Measurements from ENCODE around the gene IFITM10.

Gene IFITM10

DNA sequence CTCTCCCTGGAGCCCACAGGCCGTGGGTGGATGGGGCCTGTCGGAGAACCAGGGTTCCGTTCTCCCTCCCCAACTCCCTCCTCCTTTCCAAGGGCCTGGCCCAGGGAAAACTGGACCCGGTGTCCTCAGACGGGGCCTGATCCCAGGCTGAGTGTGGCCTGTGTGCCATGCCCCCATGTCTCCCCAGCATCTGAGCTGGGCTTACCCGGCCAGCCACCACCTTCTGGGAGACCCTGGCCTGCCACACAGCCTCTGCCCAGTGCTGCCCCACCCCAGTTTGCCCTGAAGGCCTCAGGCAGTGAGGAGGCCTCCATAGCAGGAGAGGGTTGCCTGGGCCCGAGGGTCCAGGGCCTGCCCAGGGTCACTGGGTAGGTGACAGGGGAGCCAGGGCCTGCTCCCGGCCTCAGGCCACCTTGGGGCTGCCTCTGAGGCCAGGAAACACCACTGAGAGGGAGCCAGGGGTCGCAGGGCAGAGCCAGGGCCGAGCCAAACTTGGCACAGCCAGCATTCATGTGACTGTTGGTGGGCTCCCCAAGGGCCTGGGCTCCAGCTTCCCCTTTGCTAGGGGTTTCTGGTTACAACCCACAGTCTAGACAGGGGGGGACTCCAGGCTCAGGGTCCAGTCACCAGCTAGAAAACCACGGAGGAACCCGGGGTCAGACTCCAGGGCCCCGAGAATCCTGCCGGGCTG lies 590 bp upstream of the IFITM10 start:
- no peak for DNase-seq

DNA sequence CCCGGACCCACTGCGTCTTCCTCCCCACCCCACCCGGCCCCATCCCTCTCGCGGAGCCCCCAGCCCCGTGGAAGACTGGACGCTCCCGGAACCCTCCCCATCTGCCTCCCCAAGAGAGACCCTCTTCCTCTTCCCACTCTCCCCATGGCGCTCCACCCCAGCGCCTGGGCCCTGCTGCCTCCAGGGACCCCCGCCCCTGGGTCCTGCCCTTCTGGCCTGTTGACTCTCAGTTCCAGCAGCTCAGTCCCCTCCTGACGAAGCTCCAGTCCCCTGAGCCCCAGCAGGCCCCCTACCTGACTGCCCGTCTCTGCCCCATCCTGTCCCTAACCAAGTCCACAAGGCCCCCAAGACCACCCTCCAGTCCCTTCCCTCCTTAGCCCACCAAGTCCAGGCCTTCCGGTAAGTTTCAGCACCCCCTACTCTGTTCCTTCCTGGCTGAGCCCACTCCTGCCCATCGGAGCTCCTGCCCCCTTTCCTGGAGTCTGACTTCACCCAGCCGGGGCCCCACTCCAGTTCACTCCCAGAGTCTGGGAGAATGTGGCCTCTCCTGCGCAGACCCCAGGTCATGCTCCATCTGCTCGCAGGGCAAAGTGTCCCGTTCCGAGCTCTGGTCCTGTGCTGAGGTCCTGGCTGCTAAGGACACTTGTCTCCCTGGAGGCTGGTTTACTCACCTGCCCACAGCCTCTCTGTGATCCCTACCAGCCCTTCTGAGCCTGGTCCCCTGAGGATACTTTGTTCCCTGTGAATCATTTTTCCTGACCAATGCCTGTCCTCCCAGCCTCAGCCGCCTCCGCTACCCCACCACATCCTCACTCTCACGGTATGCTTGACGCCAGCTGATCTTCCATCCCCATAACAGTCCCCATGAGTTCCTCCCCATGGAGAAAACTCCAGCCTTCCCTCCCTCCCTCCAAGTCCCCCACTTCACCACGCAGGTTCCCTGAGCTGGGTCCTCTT lies 722 bp downstream of the IFITM10 start:
- no peak for DNase-seq

DNA sequence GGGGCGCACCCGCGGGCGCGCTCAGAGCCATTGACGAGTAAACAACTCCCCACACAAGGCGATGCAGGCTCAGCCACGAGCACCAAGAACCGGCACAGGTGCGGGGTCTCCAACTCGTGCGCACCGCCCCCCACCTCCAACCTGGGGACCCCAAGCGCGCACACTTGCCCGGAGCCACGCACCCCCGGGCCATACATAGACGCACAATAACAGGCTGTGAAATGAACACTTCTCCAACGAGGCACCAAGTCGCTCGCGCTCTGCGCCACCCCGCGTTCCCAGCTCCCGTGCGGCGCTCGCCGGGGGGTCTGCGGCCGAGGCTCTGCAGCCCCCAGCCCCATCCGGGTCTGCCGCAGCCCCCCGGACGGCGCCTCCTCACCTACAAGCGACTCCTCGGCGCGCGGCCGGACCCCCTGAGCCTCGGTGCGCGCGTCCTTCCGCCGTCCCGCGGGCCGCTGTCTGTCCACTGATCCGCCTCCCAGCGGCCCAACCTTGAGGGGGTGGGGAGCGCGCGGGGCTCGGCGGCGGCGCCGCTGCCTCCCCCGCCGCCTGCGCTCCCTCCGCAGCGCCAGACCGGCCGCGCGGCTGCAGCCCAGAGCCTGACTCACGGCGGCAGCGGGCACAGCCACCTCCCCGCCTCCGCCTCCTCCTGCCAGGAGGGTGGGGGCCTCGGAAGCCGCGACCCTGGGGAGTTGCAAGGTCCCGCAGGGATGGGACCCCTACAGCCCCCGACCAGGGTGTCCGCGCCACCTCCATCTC lies 1.6 kb downstream of the IFITM10 start:
- DNase-seq = no peak

DNA sequence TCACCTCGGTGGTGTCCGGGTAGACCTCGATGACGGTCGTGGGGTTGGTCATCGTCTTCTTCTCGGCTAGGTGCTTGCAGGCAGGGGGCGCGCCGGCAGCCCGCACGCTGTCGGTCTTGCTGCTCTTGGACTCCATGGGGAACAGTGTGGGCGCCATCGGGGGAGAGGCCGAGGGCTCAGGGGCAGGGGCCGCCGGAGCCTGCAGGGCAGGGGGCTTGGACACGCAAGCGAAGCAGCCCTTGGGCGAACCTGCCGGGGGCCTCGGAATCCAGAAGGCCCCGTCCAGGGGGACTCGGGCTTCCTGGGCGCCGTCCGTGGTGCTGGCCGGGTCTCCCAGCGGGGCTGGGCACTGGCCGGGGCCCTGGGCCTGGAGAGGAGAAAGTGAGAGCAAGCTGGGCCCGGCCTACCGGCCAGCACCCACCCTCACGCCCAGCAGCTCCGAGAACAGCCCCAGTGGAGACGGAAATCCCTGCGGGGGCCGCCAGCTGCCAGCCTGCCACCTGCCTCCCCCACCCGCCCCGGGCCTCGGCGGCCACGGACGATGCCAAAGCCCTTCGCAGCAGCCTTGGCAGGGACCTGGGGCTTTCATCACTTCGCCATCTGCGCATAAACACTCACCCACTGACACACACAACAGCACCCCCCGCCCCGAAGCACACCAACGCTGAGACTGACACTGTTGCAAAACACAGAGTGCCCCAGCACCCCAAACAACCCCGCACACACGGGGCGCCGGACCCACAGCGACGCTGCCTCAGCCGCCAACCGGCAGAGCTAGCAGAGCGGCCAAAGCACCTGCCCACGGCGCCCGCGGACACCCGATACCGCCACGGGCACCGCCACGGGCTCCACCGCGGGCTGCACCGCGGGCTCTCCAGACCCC lies 2.4 kb downstream of the IFITM10 start:
- no peak for DNase-seq

DNA sequence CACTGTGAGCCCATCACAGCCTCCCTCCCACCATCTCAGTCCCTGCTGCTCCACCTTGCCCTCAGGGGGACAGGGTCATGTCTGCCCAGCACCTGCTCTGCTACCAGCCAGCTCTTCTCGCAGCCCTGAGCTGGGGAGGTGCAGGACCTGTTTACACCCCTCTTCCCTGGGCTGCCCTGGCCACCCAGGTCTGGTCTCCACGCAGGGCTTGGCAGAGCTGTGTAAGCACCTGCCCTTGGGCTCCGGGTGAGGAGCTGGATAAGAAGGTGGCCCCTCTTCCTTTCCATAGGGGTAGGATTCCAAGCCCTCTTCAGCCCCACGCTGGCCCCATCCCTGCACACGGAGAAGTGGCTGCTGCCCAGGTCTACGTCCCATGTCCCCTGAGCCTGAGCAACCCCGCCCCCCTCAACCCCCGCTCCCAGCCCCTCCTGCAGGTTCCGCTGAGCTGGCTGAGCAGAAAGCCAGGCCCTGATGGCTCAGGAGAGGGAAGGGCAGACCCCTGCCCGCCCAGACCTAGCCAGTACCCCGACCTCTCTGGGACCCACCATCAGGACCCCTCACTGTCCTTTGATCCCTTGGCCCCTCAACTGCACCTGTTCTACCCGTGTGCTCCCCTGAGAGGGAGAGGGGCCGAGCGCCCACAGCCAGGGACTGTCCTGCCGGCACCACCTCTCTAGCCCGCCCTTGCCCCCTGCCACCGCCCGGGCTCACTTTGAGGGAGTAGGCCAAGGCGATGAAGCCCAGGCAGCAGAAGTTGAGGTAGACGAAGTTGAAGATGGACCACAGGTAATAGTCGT lies 3.2 kb downstream of the IFITM10 start:
- DNase-seq = no peak

DNA sequence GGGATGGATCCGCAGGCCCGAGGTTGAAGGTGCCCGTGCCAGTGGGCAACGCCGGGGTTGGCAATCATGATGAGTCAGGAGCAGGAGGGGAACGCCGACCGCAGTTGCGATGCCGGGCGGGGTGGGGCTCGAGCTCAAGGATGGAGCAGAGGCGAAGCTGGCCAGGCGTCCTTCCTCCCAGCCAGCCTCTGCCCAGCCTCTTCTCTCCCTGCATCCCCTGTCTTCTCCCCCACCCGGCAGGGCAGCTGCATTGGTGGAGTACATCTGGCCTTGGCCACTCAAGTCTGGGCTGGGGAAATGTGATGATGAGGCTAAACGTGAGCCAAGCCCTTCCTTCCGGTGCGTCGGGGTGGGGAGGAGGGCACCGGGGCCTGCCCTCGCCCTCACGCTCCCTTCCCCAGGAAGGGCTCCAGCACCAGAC lies 3.9 kb downstream of the IFITM10 start:
- DNase-seq = no peak

DNA sequence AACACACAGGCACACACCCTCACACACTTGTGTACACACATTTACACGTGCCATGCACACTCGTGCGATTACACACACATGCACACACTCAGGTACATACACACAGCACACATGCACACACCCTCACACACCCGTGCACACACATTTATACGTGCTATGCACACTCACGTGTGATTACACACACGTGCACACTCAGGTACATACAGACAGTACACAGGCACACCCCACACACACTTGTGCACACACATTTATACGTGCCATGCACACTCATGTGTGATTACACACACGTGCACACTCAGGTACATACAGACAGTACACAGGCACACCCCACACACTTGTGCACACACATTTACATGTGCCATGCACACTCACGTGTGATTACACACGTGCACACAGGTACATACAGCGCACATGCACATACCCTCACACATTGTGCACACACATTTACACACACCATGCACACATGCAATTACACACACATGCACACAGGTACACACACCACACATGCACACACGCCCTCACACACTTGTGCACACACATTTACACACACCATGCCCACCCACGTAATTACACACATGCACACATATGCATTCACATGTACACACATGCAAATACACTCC lies 4.6 kb downstream of the IFITM10 start:
- DNase-seq = no peak

DNA sequence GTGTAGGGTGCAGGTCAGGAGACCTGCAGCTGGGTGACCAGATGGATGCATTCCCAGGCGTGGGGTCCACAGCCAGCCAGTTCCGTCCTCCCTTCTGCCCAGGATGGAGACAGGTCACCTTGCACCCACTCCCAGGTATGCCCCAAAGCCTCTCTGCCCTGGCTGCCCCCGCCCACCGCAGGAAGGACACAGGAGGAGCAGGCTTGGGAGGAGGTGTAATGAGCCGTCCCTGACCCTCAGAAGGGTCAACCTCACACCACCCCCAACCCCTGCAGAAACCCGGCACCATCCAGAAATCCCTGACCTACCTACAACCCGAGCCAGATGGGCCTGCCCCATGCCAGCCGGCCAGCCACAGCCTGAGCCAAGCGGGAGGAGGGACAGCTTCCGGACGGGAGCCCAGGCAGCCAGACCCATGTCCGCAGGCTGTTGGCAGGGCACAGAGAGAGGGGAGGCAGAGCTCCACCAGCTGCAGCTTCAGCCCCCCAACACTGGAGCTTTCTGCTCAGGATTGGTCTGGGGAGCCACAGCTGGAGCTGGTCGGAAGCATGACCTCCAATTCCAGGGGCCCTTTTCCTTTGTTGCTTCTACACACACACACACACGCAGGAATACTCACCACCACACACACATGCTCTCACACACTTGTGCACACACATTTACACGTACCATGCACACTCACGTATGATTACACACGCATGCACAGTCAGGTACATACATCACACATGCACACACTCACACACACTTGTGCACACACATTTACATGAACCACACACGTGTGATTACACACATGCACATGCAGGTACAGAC lies 5.3 kb downstream of the IFITM10 start:
- no peak for DNase-seq

DNA sequence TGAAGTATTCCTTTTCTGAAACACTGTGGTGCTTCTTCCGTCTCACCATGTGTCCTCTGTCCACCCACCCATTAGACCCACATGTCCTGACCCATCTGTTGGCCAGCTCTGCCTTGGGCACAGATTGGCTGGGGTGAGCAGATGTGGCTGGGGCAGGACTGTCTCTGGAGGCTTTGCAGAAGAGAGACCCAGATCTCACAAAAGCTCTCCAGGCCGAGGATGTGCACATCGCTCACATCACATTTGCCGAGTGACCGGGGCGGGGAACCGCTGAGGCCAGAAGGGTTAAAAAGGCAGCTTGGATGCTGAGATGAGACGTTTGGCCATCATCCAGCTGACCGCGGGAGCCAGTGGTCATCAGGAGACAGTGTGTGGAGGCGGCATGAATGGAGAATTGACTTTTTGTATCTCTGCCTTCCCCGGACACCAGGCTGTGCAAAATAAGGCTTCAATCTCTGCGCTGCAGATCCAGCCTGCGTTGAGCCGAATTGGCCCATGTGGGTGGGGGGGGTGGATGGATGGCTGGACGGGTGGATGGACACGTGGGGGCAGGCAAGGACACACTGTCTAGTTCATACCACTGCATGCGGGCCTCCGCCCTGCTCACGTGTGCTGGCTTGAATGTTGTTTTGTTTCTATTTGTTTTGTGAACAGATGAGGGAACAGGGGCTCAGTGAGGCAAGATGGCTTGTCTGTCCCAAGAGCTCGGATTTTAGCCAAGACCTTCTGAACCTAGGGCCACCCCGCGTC lies 6.1 kb downstream of the IFITM10 start:
- no peak for DNase-seq

DNA sequence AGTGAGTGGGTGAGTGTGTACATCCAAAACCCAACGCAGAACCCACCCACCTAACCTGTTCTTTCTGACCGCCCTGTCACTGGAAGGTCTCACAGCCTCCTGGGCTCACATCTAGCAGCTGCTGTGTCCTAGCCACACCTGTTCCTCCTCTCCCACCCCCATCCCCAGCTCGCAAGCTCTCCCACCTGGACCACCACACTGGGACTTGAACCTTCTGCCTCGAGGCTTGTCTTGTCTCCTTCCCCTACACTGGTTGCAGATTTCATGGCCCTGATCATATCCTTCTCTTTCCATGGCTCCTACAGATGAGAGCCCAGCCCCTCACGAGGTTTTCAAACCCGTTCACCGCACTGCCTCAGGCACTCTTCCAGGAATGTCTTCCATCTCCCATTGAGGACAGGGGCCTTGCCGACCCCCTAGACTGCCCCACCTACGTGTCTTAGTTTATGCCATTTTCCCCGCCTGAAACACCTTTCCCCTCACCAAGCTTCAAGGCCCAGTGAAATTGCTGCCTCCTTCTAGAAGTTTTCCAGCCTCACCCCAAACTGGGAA lies 6.7 kb downstream of the IFITM10 start:
- DNase-seq = no peak

DNA sequence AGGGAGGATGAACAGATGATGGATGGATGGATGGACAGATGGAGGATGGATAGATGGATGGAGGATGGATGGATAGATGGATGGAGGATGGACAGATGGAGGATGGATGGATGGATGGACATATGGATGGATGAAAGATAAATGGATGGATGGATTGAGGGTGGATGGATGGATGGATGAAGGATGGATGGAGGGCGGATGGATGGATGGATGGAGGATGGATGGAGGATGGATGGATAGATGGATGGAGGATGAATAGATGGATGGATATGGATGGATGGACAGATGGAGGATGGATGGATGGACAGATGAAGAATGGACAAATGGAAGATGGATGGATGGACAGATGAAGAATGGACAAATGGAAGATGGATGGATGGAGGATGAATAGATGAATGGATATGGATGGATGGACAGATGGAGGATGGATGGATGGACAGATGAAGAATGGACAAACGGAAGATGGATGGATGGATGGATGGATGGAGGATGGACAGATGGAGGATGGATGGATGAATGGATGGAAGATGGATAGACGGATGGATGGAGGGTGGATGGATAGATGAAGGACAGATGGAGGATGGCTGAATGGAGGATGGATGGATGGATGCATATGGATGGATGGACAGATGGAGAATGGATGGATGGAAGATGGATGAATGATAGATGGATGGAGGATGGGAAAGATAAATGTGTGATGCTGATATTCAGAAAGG lies 7.4 kb downstream of the IFITM10 start:
- no peak for DNase-seq

DNA sequence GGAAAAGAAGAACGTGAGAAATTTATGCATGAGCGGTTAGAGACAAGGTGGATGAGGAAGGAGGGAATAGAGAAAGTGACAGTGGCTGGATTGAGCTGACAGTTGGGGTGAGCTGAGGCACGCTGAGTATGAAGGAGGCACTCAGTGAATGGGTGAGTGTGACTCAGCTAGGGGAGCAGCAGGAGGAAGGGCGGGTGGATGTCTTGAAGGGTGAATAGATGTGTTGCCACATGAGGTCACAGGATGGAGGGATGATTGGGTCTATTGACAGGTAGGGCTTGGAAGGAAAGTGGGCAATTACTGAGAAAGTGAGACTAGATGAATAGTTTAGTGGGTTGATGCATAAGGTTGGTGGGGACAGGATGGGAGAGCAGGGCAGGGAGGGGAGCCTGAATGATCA lies 8.0 kb downstream of the IFITM10 start:
- no peak for DNase-seq

DNA sequence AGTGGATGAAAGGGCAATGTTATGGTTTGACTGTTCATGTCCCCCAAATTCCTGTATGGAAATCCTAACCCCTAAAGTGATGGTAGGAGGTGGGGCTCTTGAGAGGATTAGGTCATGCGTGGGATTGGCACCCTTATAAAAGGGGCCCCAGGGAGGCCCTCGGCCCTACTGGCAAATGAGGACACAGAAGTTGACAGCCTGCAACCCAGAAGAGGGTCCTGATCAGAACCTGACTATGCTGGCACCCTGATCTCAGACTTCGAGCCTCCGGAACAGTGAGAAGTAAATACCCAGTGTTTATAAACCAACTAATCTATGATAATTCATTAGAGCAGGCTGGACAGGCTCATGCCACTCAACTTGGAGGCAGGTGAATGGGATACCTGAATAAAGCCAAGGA lies 8.7 kb downstream of the IFITM10 start:
- no peak for DNase-seq

DNA sequence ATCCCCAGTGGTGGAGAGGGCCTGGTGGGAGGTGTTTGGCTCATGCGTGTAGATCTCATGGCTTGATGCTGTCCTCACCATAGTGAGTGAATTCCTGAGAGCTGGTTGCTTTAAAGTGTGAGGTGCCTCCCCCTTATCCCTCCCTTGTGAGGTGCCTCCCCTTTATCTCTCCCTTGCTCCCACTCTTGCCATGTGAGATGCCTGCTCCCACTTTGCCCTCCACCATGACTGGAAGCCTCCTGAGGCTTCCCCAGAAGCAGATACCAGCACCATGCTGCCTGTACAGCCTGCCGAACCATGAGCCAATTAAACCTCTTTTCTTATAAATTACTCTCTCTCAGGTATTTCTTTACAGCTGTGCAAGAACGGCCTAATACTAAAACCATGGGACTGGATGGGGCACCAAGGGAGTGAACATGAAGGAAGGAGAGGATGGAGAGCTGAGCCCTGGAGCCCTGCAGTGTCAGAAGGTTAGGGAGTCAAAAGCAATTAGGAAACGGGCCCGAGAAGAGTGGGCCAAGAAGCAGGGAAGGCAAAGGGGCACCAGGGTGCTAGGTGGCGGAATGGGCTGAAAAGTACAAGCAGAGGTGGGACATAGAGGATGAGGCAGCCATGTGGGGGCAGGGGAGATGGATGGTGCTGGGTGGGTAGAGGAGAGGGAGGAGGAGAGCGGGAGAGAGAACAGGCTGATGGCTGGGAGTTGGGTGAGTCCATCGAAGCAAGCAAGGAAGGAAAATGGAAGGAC lies 9.4 kb downstream of the IFITM10 start:
- DNase-seq = no peak

DNA sequence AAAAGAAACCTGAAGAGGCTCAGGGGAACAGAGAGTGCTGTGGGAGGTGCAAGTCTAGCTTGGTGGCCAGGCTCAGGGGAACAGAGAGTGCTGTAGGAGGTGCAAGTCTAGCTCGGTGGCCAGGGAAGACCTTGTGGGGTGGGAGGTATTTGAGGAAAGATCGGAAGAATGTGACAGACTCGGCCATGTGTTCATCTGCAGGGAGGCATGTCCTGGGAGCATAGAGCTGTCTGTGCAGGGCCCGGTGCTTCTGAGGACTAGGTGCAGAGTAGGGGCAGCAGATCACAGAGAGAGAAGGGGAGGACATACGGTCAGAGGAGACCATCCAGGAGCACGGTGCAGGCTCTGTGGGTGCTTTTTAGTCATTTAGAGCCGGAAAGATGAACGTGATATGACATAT lies 10.8 kb downstream of the IFITM10 start:
- no peak for DNase-seq

DNA sequence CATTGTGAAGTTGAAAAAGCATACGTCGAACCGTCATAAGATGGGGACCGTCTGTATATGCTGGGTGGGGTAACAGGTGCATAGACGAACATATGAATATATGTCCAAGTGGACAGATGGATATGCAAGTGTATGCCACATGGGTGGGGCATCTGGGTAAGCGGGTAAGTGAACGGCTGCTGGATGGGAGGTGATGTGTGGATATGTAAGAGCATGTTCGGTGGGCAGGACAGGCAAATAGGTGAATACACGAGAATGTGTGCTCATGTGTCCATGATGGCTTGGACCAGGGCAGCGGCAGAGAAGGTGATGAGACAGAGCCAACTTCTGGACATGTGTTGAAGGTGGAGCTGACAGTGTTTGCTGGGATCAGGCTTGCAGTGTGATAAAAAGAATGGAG lies 12.0 kb downstream of the IFITM10 start:
- DNase-seq = no peak

DNA sequence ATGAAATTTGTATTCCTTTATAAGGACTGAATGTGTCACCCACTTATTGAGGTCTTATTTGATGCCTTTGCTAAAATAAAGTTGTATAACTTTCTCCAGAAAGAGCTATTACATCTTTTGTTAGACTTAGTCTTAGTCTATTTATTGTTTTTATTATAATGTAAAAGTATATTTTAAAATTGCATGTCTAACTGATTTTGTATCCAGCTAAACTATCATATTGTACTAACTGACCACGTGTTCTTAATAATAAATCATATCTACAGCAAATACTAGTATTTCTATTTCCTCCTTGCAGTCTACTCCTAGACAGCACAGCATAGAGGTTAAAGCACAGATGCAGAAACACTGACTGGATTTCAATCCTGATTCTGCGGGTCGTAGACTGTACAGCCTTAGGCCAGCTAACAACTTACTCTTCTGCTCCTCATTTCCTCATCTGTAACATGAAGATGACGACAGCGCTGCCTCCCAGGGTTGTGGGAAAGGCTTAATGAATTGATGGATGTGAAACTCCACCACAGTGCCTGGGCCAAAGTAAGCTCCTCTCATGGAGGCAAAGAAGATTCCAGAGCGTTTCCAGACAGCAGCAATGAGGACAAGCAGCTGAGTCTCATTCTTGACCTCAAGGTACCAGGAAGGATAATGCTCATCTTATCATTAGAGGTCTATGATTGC lies 13.2 kb downstream of the IFITM10 start:
- DNase-seq = no peak

All from NCI-H1694 (cell line).